ENCODE data around the gene SPTBN5. TPM values are rescaled to one million over a fixed set of nuclear protein-coding genes. Genes with fewer than 3 reads are reported as not detected.

The SPTBN5 gene
- total RNA-seq, 1 experiment from 2014 or later: 0.96 TPM

- TF ChIP-seq ZBTB33 (IDR thresholded peaks at IDR 0.05; ENCODE audit: extremely low read depth, insufficient replicate concordance, low read length) (no peak), SIN3A (IDR thresholded peaks at IDR 0.05; ENCODE audit: low read depth) (no peak), POLR2A (IDR thresholded peaks at IDR 0.05; ENCODE audit: borderline replicate concordance, extremely low read depth, insufficient read depth, insufficient read length) (no peak), CBX3 (IDR thresholded peaks at IDR 0.05; ENCODE audit: low read depth) (no peak)
These were observed 53.2 kb downstream of the SPTBN5 start (continued) for GRCh38 chr15:41840673-41841072.

- Histone ChIP-seq H3K4me3 (replicated peaks in 1 of 2; ENCODE audit: low read depth in 1 of 2, low read length in 2 of 2) (no peak overlapping the region), H3K4me1 (ENCODE audit: control insufficient read depth in 1 of 2, insufficient read depth in 2 of 2, low read length in 2 of 2) (peaks cover 8 to 9% of the 10 kb centered on the region in 2 experiments; a peak in 2 of 4 replicates), H3K4me2 (ENCODE audit: low read length) (no peak overlapping the region), H3K27ac (ENCODE audit: low read depth, low read length) (no peak overlapping the region), H3K36me3 (ENCODE audit: control insufficient read depth in 1 of 2, insufficient read depth in 2 of 2, low read length in 2 of 2) (no peaks in the 10 kb centered on the region), H3K9ac (ENCODE audit: low read length) (no peak overlapping the region), H3K79me2 (ENCODE audit: insufficient read depth, low read length) (no peaks in the 10 kb centered on the region), H3K27me3 (ENCODE audit: insufficient read depth, low read length) (no peaks in the 10 kb centered on the region), H4K20me1 (ENCODE audit: insufficient read depth) (no peaks in the 10 kb centered on the region), H3K9me3 (ENCODE audit: control insufficient read depth in 1 of 2, insufficient read depth in 1 of 2, low read depth in 1 of 2, low read length in 2 of 2) (no peaks in the 10 kb centered on the region), H2AFZ (ENCODE audit: low read depth, low read length, poor library complexity, severe bottlenecking) (no peak overlapping the region), H3K9me2 (ENCODE audit: insufficient read depth) (no peaks in the 10 kb centered on the region)
- ATAC-seq (no peak), DNase-seq (ENCODE audit: low read depth, low spot score) (no peak)
- intact Hi-C loops (cut with micrococcal nuclease): no loop called here
- ChIA-PET RAD21 (ENCODE audit: low non-redundant PET in 1 of 2, low total read pairs in 2 of 2, uncharacterized antibody in 2 of 2, unreplicated experiment in 2 of 2) (no interaction called here), POLR2A (no interaction called here), CTCF (no interaction called here)
- no TSS peak for BruUV-seq (replicated peaks)
- TF ChIP-seq ZFX (IDR thresholded peaks at IDR 0.05) (no peak), RAD21 (IDR thresholded peaks at IDR 0.05; ENCODE audit: low read depth) (no peak), POLR2AphosphoS5 (IDR thresholded peaks at IDR 0.05; ENCODE audit: low read depth, low read length) (no peak), TCF7L2 (IDR thresholded peaks at IDR 0.05; ENCODE audit: borderline replicate concordance, extremely low read depth, insufficient read depth, insufficient read length) (no peak), CBX3 (IDR thresholded peaks at IDR 0.05; ENCODE audit: low read depth) (no peak), EZH2 (IDR thresholded peaks at IDR 0.05) (no peak), YY1 (IDR thresholded peaks at IDR 0.05; ENCODE audit: extremely low read depth, insufficient replicate concordance, low read depth, low read length) (no peak), SIN3A (IDR thresholded peaks at IDR 0.05; ENCODE audit: low read depth) (no peak)
These were observed 53.9 kb downstream of the SPTBN5 start for GRCh38 chr15:41839781-41840491.

Measured in HCT116 (cell line).